H1 (cell line): Measurements from ENCODE around the gene GPRC5D. TPM values are rescaled to one million over a fixed set of nuclear protein-coding genes. Genes with fewer than 3 reads are reported as not detected.
A peak's percentile ranks its signal among the peaks of the same experiment; 100 is the strongest.

Experiments used
- ASH2L ChIP-seq: fragments of 200-600, 300-600 bp; sonication (generic); IDR thresholded peaks from one replicate; pipeline ENCODE4 v1.7.1; 2017; ENCODE audit warnings: low read length
- CTCF ChIP-seq, 3 experiments: IDR thresholded peaks; 1 replicate in 2 of 3; 2 replicates in 1 of 3; pipeline versions ENCODE4 v1.5.1 to v1.6.1; 2011; ENCODE audit warnings: low read length in 3 of 3, mild to moderate bottlenecking in 3 of 3, inconsistent platforms in 2 of 3, low read depth in 1 of 3, moderate library complexity in 1 of 3; ENCODE audit not compliant: insufficient read depth in 1 of 3; ENCODE audit errors: control extremely low read depth in 1 of 3
- RNF2 ChIP-seq: fragments of 200-900, 300-1000 bp; sonication (generic); IDR thresholded peaks from 2 replicates; pipeline ENCODE4 v1.7.1; 2016; ENCODE audit warnings: borderline replicate concordance, low read depth, mild to moderate bottlenecking, antibody characterized with exemption, low read length; ENCODE audit not compliant: poor library complexity, severe bottlenecking; ENCODE audit errors: missing control alignments
- polyA plus RNA-seq, 7 experiments: library from polyadenylated mRNA; depleted of rRNA in 3 of 7; stranded (reverse) in 5 of 7; unstranded in 2 of 7; fragments of >200 nt in 5 of 7; fragments of 200-250 nt in 2 of 7; gene quantifications; 1 replicate in 5 of 7; 2 replicates in 1 of 7; 4 replicates in 1 of 7; pipeline versions ENCODE4 v1.2.1 to v1.2.3, GENCODE V29; 2011 to 2013; ENCODE audit warnings: missing spikeins in 2 of 7, mixed read lengths in 2 of 7
- total RNA-seq: library from RNA; stranded (reverse); fragmentation: NEBNext Ultra II Directional; extraction: Animal tissue kit (Norgen Biotek cat#: 25700); gene quantifications from 2 replicates; pipeline ENCODE4 v1.2.1, GENCODE V29; 2021

The GPRC5D gene
- total and polyA plus RNA-seq, 2 of the 8 experiments (the other 6 are each of a cell fraction or from before 2014, with no cell fraction given) = 0.45 TPM; not detected in 1

- TF ChIP-seq CTCF (IDR thresholded peaks at IDR 0.05; ENCODE audit: control extremely low read depth in 1 of 3, insufficient read depth in 1 of 3, low read depth in 1 of 3, low read length in 3 of 3) (peak; percentile 93 to 99 (median 94)), ASH2L (no peak), RNF2 (no peak)
Measured at GRCh38 chr12:12916135-12916944, 35.6 kb downstream of the GPRC5D start (continued).
